ENCODE measurements around the gene TMEM51. TPM values are rescaled to one million over a fixed set of nuclear protein-coding genes. Genes with fewer than 3 reads are reported as not detected.
A peak's percentile ranks its signal among the peaks of the same experiment; 100 is the strongest.

The TMEM51 gene
- total RNA-seq, 4 donors from 2014 or later = 17.7 to 32.9 (median 22.9) TPM

DNA sequence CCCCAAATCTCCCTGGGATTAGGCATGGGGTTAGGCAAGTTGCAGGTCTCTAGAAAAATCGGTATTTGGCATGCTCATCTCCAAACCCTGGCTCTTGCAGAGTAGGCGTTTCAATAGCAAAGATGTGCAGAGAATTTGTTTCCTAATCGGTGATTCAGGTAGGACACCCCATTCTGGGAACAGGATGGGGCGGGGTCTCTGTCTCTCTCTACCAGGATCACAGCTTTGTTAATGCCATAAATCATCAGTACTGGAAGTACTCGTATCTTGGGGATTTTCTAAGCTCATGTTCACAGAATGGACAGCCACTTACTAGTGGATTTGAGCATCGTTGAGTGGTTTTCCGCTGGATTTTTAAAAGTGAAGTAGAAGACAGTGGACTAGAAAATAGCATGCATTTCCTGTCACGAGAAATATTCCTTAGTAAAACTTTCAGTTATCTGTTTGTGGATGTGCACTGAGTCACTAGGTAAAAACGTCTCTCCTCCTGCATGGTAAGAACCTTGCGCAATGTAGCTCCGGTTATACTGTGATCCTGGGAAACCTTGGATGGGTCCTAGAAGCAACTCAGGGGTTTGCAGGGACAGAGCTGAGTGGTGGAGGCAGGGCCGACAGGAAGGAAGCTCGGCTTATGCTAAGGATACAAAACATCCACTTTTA lies 5.1 kb downstream of the TMEM51 start:
- H3K4me3 ChIP-seq = no peak overlapping the region
- H3K4me1 ChIP-seq = peaks cover 7 to 68% (median 40%) of the 10 kb centered on the region in 4 donors

GRCh38 chr1:15159166-15159555 lies 5.6 kb downstream of the TMEM51 start:
- WGBS, 2 donors (ENCODE audit: low coverage in 1 of 2) = 45 to 54% methylated on average over 4 to 7 of the region's 7 CpGs
- H3K27me3 ChIP-seq = no peaks in the 10 kb centered on the region
- no peaks in the 10 kb centered on the region for H3K9me3 ChIP-seq
- intact Hi-C loops (cut with DNase I; ENCODE audit: low total_unique reads) = no loop called here
- H3K4me3 ChIP-seq = no peak overlapping the region
- TF ChIP-seq EP300 (IDR thresholded peaks at IDR 0.05; ENCODE audit: low read depth) (no peak), POLR2A (IDR thresholded peaks at IDR 0.05) (no peak), POLR2AphosphoS5 (IDR thresholded peaks at IDR 0.05) (no peak)
- TF ChIP-seq, protein P1, sequence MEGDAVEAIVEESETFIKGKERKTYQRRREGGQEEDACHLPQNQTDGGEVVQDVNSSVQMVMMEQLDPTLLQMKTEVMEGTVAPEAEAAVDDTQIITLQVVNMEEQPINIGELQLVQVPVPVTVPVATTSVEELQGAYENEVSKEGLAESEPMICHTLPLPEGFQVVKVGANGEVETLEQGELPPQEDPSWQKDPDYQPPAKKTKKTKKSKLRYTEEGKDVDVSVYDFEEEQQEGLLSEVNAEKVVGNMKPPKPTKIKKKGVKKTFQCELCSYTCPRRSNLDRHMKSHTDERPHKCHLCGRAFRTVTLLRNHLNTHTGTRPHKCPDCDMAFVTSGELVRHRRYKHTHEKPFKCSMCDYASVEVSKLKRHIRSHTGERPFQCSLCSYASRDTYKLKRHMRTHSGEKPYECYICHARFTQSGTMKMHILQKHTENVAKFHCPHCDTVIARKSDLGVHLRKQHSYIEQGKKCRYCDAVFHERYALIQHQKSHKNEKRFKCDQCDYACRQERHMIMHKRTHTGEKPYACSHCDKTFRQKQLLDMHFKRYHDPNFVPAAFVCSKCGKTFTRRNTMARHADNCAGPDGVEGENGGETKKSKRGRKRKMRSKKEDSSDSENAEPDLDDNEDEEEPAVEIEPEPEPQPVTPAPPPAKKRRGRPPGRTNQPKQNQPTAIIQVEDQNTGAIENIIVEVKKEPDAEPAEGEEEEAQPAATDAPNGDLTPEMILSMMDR (IDR thresholded peaks at IDR 0.05) = no peak
- peak overlapping the region; percentile 66 to 97 (median 92) for H3K27ac ChIP-seq
- no peak for DNase-seq
- in situ Hi-C loops (cut with MboI; ENCODE audit: low pct_ligation_motif_present in 1 of 4, low pct_unique_long_range_greater_than_20kb in 1 of 4, low sequenced_read_pairs in 3 of 4) = loop anchor here in 2 of 4 donors (10.0 kb wide), 1 partner anchor 116 kb away; no protein-coding TSS in a partner anchor
- no peaks in the 10 kb centered on the region for H3K36me3 ChIP-seq
- peaks cover 7 to 68% (median 38%) of the 10 kb centered on the region in 4 donors for H3K4me1 ChIP-seq

More for the DNA sequence above, 5.1 kb downstream of the TMEM51 start:
- Histone ChIP-seq H3K36me3 (no peaks in the 10 kb centered on the region), H3K27ac (peak overlapping the region; percentile 66 to 97 (median 92)), H3K27me3 (no peaks in the 10 kb centered on the region), H3K9me3 (no peaks in the 10 kb centered on the region)
- in situ Hi-C loops (cut with MboI; ENCODE audit: low pct_ligation_motif_present in 1 of 4, low pct_unique_long_range_greater_than_20kb in 1 of 4, low sequenced_read_pairs in 3 of 4) = loop anchor here in 2 of 4 donors (10.0 kb wide), 1 partner anchor 116 kb away; no protein-coding TSS in a partner anchor
- intact Hi-C loops (cut with DNase I; ENCODE audit: low total_unique reads) = no loop called here
- WGBS, 2 donors (ENCODE audit: low coverage in 1 of 2) = 63 to 68% methylated on average over 6 to 13 of the region's 13 CpGs
- no peak for DNase-seq
- TF ChIP-seq POLR2A (IDR thresholded peaks at IDR 0.05) (no peak), EP300 (IDR thresholded peaks at IDR 0.05; ENCODE audit: low read depth) (no peak), POLR2AphosphoS5 (IDR thresholded peaks at IDR 0.05) (peak in 1 of 3 donors; percentile 12)
- TF ChIP-seq, protein P1 (IDR thresholded peaks at IDR 0.05) = no peak

- DNase-seq = no peak
- H3K27me3 ChIP-seq = no peaks in the 10 kb centered on the region
- peak overlapping the region in 1 of 4 donors; percentile 47 for H3K27ac ChIP-seq
- peaks cover 7 to 56% (median 24%) of the 10 kb centered on the region in 4 donors for H3K4me1 ChIP-seq
- in situ Hi-C loops (cut with MboI; ENCODE audit: low pct_ligation_motif_present in 1 of 4, low pct_unique_long_range_greater_than_20kb in 1 of 4, low sequenced_read_pairs in 3 of 4) (no loop called here), intact Hi-C loops (cut with DNase I; ENCODE audit: low total_unique reads) (no loop called here)
- 50% methylated on average over 8 of the region's 8 CpGs; no CpG with 5 or more reads in 1 of the 2 donors for WGBS, 2 donors (ENCODE audit: low coverage in 1 of 2)
- H3K36me3 ChIP-seq = no peaks in the 10 kb centered on the region
- no peak overlapping the region for H3K4me3 ChIP-seq
- H3K9me3 ChIP-seq = no peaks in the 10 kb centered on the region
- TF ChIP-seq POLR2AphosphoS5 (IDR thresholded peaks at IDR 0.05) (no peak), POLR2A (IDR thresholded peaks at IDR 0.05) (no peak), EP300 (IDR thresholded peaks at IDR 0.05; ENCODE audit: low read depth) (no peak)
- TF ChIP-seq, protein P1 (IDR thresholded peaks at IDR 0.05) = no peak
These were observed 7.1 kb downstream of the TMEM51 start for GRCh38 chr1:15160626-15161025.

DNA sequence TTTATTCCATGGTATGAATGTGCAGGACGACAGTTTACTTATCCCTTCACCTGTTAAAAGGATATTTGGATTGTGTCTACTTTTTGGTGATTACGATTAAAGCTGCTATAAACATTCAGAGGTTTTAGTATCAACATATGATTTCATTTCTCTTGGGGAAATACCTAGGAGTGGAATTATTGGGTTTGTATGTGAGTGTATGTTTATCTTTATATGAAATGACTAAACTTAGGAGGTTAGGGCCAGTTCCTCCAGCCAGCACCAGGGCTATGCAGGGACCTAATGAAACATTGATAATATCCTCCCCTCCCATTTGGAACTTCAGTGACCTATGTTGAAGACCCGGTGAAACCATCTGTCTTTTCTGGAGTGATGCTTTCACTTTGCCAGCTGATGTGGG lies 13.8 kb downstream of the TMEM51 start:
- intact Hi-C loops (cut with DNase I; ENCODE audit: low total_unique reads) = no loop called here
- in situ Hi-C loops (cut with MboI; ENCODE audit: low pct_ligation_motif_present in 1 of 4, low pct_unique_long_range_greater_than_20kb in 1 of 4, low sequenced_read_pairs in 3 of 4) = no loop called here
- H3K9me3 ChIP-seq = no peaks in the 10 kb centered on the region
- no peaks in the 10 kb centered on the region for H3K27me3 ChIP-seq
- H3K4me3 ChIP-seq = no peak overlapping the region
- H3K4me1 ChIP-seq = peaks cover 7 to 30% (median 10%) of the 10 kb centered on the region in 4 donors
- no peak for DNase-seq
- no peak for TF ChIP-seq POLR2A (IDR thresholded peaks at IDR 0.05)
- TF ChIP-seq, protein P1 (IDR thresholded peaks at IDR 0.05) = no peak
- TF ChIP-seq EP300 (IDR thresholded peaks at IDR 0.05; ENCODE audit: low read depth) = no peak
- no peak for TF ChIP-seq POLR2AphosphoS5 (IDR thresholded peaks at IDR 0.05)
- H3K27ac ChIP-seq = peak overlapping the region in 1 of 4 donors; percentile 14
- H3K36me3 ChIP-seq = no peaks in the 10 kb centered on the region
- WGBS, 2 donors (ENCODE audit: low coverage in 1 of 2) = 23 to 40% methylated on average over 2 to 3 of the region's 3 CpGs

Measured in transverse colon (tissue), 4 donors.